Measurements from ENCODE around the gene APBA2.

APBA2 gene

DNA sequence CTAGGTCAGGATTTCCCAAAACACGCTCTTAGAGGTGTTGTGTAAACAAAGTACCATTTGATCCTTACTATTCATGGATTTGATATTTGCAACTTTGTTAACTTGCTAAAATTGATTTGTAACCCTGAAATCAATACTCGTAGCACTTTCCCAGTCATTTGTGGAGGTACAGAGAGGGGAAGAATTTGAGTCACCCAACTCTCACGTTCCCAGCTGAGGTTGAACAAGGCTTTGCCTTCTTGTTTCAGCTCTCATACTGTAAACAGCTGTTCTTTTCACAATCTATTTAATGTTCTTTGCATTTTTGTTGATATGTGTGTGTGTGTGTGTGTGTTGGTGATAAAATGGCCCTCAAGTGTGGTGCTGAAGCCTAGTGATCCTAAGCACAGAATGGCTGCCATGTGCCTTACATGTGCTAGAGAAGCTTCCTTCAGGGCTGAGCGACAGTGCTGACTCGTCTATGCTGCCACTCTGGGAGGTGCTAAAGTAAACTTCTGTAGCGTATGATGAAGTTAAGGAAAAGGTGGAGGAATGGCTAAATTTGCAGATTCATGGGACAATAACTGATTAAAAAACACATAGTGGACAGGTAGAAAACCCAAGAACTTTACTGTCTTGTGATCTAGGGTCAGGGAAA is 173.2 kb downstream of the APBA2 start:
- DNase-seq (ENCODE audit: low spot score), result no peak

- DNase-seq (ENCODE audit: low spot score), result no peak
Observed at GRCh38 chr15:29059871-29060640, 174.3 kb downstream of the APBA2 start.

DNA sequence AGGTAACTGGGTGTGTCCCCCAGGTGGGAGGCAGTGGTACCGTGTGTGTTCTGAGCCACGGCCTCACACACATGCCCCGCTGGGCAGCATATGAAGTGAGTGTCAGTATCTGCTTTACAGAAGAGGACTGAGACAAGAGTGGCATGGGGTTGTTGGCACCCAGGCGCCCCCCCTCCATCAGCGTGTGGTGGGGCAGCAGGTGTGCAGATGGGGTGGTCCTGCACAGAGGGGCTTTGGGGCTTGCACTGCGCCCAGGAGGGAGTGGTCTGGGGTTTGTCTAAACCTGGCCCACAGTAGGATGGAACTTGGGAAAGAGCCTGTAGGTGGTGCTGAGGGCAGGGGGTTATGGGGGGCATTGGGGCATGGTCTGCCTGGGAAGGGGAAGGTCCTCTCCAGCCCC is 176.0 kb downstream of the APBA2 start:
- no peak for DNase-seq (ENCODE audit: low spot score)

- no peak for DNase-seq (ENCODE audit: low spot score)
Observed at GRCh38 chr15:29062179-29062591, 176.4 kb downstream of the APBA2 start.

DNA sequence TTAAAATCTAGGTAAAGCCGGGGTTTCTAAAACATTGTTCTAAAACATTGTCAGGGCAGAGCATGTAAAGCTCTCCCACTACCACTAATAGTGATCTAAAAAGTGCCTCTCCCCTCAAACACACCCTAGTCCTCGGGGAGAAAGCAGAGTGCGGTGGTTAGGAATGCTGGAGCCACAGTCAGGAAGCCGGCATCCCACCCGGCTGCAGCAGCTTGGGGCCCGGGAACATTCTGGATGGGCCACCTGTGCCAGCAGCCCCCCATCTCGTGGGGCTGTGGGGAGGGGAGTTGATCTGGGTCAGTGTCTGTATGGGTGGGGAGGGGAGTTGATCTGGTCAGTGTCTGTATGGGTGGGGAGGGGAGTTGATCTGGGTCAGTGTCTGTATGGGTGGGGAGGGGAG is 176.9 kb downstream of the APBA2 start:
- DNase-seq (ENCODE audit: low spot score), result no peak

GRCh38 chr15:29063646-29064045 is 177.9 kb downstream of the APBA2 start:
- DNase-seq (ENCODE audit: low spot score), result no peak

DNA sequence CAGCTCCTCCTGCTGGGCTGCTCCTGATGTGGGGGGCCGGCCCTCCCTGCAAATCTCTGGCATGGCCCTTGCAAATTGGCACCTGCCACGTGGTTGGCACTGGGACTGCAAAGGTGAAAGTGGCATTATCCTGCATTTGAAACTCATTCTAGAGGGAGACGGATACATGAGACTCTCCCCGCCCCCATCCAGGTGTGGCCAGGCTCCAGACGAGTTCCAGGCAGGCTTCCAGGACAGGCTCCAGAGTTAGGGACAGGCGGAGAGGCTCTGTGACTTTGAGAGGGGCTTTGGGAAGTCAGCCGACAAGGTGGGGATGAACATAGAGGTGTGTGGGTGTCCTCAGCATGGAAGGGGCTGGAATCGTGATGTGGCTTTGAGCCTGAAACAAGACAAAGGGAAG is 178.5 kb downstream of the APBA2 start:
- no peak for DNase-seq (ENCODE audit: low spot score)

GRCh38 chr15:29064731-29065130 is 179.0 kb downstream of the APBA2 start:
- DNase-seq (ENCODE audit: low spot score), result no peak

- DNase-seq (ENCODE audit: low spot score), result no peak
Observed at GRCh38 chr15:29065571-29065970, 179.8 kb downstream of the APBA2 start.

- no peak for DNase-seq (ENCODE audit: low spot score)
Observed at GRCh38 chr15:29066310-29066709, 180.5 kb downstream of the APBA2 start.

- DNase-seq (ENCODE audit: low spot score), result no peak
Observed at GRCh38 chr15:29066838-29067237, 181.1 kb downstream of the APBA2 start.

- DNase-seq (ENCODE audit: low spot score), result no peak
Observed at GRCh38 chr15:29067949-29068348, 182.2 kb downstream of the APBA2 start.

DNA sequence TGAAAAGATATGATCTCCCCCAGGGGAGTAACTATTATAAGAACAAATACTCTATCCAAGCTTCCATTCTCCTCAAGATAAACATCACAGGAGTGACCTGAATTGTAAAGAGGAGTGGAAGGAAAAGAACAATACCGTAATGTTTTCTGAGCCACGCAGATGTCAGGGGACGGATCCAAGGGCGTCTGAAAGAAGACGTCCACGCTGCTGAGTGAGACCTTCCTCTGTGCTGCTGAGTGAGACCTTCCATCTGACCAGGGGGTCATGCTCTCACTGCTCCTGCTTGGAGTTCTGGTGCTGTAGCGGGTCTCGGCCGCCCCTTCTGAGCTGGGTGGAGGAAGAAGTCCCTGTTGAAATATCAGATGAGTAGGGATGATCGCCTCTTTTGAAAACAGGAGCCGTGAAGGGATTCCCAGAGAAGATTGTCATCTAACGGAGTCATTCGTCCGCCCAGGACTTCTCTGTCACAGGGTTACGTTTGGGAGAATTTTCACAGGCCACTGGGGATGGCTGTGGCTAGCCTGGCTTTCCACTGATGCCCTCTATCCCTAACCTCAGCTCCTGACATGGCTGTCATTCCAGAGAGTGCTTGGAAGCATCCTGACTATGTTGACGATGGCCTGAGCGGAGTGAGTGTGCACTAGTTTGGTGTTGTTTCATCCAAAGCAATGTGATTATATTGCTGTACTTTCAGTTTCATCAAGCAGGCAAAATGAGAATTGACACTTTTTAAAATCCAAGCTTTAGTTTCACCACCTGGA is 184.9 kb downstream of the APBA2 start:
- DNase-seq (ENCODE audit: low spot score), result no peak

GRCh38 chr15:29071232-29071881 is 185.6 kb downstream of the APBA2 start:
- no peak for DNase-seq (ENCODE audit: low spot score)

- no peak for DNase-seq (ENCODE audit: low spot score)
Observed at GRCh38 chr15:29071882-29072273, 186.1 kb downstream of the APBA2 start.

DNA sequence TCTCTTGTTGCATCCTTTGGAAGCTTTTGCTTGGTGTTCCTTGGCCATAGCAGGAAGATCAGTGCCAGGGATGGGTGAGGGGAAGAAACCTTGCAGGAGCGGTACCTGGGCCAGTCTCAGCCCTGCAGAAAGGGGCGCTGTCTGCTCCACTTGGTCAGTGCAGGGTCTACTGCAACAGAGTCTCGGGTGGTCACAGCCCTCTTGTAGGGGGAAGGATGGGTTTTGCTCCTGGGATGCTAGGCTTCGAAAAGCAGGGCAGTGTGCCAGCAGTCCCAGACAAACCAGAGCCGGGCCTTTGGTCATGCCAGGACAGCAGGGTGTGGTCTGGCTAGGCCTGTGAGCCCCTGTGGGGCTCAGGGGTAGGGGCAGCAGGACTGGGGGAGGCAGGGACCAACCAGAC is 186.7 kb downstream of the APBA2 start:
- DNase-seq (ENCODE audit: low spot score), result no peak

- no peak for DNase-seq (ENCODE audit: low spot score)
Observed at GRCh38 chr15:29074045-29074444, 188.3 kb downstream of the APBA2 start.

DNA sequence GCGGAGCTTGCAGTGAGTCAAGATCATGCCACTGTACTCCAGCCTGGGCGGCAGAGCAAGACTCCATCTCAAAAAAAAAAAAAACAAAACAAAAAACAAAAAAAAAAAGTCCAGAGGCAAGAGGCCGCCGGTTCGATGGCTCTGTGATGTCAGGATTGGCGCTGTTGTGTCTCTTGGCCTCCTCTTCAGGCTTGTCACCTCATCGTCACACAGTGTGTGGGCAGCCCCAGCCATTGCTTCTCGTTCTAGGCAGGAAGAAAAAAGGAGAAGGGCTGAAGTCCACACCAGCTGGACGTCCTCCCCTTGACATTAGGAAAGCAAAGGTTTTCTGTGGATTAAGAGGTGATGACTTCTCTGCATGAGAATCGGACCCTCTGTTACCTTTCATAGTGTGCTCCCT is 192.8 kb downstream of the APBA2 start:
- DNase-seq (ENCODE audit: low spot score), result no peak

GRCh38 chr15:29079479-29079878 is 193.7 kb downstream of the APBA2 start:
- no peak for DNase-seq (ENCODE audit: low spot score)

GRCh38 chr15:29081781-29082180 is 196.0 kb downstream of the APBA2 start:
- no peak for DNase-seq (ENCODE audit: low spot score)

DNA sequence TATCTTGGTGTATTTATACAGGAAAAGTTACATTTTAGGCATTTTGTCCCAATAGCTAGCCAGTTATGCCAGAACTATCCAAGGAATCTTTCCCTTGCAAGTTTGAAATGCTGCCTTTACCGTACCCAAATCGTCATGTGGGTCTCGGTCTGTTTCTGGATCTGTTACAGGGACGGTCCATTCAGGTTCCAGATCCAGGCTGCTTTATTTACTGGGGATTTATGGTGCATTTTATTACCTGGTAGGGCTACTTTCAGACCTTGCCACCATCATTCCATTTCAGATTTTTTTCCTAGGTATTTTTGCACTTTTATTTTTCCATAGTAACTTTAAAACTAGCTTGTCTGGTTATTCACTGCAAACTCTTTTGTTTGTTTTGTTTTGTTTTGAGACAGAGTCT is 197.4 kb downstream of the APBA2 start:
- no peak for DNase-seq (ENCODE audit: low spot score)

GRCh38 chr15:29083858-29084257 is 198.1 kb downstream of the APBA2 start:
- no peak for DNase-seq (ENCODE audit: low spot score)

DNA sequence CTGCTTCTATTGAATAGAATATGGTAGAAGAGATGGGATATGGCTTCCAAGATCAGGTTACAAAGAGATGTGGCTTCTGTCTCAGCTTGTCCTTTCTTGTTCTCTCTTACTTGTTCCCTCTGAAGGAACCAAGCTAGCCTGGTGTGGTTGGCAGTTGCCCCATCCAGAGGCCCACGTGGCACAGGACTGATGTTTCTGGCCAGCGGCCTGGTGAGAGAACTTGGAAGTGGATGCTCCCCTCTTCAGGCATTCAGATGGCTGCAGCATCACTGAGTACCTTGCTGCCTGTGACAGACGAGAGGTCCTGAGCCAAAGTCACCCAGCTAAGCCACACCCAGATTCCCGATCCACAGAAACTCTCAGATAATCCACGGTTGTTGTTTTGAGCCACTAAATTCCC is 200.2 kb downstream of the APBA2 start:
- no peak for DNase-seq (ENCODE audit: low spot score)

Data from ecto neural progenitor cell (in vitro differentiated cells).